HG03354 (cell line): ENCODE results near the gene CAMK2N1.
"Not testable (repeated sequence)": the region's sequence is repeated elsewhere in the genome, so short reads cannot be mapped to it uniquely, and the experiment has no call there.

ENCODE experiments used
- ATAC-seq: cut with Tn5 transposase; IDR thresholded peaks from one replicate; pipeline ENCODE4 v1.9.1; 2021; ENCODE audit warnings: mild to moderate bottlenecking; ENCODE audit not compliant: unreplicated experiment, poor library complexity, severe bottlenecking

CAMK2N1 gene

DNA sequence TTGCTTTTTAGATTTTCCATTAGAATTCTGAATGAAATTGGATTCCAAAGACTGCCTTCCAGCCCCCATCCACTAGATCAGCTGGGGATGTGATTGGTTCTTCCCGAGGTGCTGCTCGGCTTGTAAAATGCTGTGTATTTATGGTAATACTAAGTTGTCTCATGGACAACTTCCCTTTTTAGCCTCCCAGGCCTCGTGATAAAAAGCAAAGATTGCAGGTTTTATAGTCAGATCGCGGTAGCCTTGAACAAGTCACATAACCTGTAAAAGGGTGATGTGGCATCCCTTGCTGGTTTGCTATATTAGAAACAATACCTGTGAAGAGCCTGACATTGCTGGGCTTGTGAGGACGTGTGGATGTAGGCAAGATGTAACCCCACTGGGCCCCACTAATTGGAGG is 11.5 kb upstream of the CAMK2N1 start:
- no peak for ATAC-seq

DNA sequence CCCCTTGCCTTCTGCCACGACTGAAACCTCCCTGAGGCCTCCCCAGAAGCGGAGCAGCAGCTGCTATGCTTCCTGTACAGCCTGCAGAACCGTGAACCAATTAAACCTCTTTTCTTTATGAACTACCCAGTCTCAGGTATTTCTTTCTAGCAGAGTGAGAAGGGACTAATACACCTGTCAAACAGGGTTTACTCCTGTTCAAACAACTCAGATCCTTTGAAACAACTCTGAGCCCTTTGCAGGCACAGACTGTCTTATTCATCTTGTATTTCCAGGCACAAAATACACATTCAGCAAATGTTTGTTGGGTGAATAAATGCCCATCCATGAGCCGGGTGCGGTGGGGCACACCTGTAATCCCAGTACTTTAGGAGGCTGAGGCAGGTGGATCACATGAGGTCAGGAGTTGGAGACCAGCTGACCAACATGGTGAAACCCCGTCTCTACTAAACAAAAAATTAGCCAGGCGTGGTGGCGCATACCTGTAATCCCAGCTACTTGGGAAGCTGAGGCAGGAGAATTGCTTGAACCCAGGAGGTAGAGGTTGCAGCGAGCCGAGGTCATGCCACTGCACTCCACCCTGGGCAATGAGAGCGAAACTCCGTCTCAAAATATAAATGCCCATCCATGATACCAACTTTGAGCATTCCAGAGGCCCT is 10.8 kb upstream of the CAMK2N1 start:
- ATAC-seq = not testable (repeated sequence)

DNA sequence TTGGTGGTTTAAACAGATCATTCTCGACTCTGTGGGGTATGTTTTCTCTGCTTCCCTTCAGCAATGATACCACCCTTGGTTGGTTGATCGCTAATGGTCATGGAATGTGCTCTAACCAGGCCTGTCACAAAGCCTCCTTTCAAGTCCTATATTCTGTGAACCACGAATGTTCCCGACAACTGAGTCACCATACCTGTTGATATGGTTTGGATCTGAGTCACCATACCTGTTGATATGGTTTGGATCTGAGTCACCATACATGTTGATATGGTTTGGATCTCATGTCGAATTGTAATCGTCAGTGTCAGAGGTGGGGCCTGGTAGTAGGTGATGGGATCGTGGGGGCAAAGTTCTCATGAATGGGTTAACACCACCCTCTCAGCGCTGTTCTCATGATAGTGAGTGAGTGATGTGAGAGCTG is 10.2 kb upstream of the CAMK2N1 start:
- ATAC-seq = no peak

DNA sequence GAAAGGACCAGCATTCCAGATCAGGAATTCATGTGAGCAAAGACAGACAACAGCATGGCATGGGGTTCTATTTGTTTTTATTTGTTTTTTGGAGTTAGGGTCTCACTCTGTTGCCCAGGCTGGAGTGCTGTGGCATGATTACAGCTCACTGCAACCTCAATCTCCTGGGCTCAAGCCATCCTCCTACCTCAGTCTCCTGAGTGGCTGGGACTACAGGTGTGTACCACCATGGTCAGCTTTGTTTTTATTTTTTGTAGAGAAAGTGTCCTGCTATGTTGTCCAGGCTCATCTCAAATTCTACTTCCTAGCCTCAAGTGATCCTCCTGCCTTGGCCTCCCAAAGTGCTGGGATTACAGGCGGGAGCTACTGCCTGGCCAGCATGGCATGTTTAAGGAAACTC is 9.7 kb upstream of the CAMK2N1 start:
- ATAC-seq = no peak

DNA sequence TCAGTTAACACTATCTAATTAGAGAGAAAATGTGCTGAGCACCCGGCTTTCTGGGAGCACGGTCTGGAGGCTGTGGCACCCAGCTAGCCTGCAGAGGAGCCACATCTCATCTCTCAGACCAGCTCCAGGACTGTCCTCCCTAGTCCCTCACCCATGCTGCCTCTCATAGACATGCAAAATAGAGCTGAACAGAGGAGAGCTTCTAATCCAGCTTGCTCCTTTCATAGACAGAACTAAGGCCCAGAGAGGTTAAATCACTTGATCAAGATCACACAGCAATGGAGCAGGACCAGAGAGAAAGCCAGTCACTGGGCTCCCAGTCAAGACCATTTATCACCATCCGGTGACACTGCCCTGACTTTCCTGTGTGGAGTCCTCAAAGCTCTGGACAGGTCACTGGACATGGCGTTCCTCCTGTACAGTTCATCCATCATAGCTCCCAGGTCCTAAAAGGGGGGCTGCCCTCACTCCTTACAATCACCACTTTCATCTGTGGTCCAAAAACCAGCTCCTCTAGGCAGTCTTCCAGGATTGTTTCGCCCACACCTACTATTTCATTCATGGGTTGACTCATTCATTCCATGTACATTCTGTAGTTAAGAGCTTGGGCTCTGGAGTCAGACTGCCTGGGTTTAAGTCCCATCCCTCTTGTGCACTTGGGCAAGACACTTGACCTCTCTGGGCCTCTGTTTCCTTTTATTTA is 8.8 kb upstream of the CAMK2N1 start:
- no peak for ATAC-seq

DNA sequence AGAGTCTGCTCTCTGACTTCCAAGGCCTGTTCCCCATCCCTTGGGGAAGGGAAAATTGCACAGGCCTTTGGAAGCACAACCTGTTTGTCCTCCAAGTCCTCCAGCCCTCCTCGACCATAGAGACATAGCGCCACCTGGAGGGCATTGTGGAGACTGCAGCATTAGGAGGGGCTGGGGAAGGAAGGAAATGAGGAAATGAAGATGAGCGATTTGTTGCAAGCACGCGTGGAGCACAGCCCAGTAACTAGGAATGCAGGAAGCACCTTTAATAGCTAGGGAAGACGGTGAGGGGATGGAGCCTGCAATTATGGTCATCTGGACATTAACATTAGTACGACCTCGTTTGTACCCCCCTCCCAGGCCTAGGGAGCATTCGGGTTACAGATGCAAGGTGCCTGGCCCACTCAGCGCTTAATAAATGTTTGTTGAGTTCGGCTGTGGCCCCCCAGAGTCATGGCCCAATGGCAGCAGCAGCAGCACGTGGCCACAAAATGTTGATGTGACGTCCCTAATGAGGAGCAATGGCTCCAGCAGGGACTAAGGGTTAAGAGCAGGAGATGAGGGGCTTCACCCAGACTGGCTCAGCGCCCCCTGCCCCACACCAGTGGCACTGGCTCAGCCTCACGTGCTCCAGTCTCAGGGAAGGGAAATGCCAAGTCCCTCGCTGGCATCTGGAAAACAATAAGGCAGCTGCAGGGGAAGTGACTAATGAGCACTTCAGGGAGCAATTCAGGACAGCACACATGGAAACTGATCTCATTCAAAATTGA is 8.0 kb upstream of the CAMK2N1 start:
- no peak for ATAC-seq

DNA sequence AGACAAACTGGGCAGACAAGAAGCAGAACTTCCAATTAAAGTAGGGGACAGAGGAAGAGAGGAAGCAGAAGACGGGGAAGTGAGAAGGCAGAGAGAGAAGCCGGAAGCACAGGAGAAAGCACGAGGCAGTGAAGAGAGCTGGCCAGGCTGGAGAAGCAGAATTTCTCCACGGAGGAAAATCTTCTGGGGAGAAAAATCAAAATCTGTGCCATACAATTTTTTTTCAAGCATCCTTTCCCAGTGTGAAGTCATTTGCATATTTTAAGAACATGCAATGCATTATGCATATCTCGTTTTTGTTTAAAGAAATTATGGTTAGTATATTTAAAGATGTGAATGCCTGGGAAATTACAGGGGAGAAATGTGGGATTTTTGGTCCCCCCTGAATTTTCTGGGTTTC is 7.3 kb upstream of the CAMK2N1 start:
- no peak for ATAC-seq

DNA sequence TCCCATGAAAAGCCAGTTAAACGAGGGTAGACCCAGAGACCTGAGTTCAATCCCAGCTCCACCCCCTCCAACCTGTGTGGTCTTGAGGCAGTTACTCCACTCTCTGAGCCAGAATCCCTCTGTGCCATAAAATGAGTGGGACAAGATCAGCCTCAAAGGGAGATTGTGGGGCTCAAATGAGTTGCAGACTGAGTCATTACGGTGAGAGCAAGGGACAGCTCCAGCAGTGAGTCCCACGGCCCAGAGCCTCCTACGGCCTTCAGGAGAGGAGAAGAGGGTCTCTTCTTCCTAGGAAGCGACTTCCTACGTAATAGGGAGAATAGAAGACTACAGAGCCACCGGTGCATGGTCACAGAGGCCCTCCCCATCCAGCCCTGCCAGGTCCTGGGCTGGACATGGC is 6.7 kb upstream of the CAMK2N1 start:
- ATAC-seq = no peak

DNA sequence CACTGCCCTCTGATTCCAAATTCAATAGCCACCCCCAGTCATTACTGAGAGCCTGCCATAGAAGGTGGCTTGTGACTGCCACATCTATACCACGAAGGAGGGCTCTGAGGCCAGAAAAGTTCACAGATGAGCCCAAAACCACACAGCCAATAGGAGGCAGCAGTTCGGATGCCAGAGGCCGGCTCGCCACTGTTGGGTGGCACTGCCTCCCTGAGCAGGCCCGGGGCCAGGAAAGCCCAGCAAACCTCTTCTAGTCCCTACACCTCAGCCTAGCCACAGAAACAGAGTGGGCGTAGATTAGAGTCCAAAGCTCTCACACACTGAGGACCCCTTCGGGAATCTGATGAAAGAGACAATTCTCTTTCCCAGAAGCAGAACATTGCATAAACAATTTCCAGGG is 5.9 kb upstream of the CAMK2N1 start:
- ATAC-seq = no peak

DNA sequence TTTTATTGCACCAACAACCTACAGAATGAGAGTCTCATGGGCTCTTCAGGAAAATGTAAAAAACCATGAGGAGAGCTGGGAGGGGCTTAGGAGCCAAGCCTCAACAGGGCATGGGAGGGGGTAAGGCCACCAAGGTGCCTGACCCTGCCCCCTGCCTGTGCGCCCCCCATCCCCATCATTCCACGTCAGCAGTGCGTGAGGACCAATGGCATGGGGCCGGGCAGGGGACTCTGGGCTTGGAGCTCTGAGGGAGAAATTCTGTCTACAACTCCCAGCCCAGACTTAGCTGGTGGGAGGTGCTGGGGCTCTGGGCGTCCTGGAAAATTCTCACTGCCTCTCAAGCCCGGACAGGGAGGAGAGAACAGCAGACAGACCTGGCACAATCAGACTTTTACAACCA is 5.2 kb upstream of the CAMK2N1 start:
- ATAC-seq = no peak

DNA sequence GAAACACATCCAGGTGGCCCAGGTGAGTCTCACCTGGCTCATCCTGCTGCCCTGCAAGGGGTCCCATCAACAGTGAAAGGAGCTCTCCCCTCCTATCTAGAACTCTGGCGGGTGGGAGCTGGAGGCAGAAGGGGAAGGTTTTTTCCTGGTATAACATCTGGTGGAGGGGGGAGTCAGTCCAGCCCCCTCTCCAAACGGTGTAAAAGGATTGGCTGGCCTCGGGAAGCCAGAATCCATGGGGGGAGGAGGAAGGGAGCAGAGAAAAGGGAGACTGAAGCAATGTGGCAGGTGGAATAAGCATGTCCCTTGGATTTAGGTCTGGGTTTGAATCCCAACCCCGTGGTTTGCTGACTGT is 1.2 kb upstream of the CAMK2N1 start:
- ATAC-seq = no peak

DNA sequence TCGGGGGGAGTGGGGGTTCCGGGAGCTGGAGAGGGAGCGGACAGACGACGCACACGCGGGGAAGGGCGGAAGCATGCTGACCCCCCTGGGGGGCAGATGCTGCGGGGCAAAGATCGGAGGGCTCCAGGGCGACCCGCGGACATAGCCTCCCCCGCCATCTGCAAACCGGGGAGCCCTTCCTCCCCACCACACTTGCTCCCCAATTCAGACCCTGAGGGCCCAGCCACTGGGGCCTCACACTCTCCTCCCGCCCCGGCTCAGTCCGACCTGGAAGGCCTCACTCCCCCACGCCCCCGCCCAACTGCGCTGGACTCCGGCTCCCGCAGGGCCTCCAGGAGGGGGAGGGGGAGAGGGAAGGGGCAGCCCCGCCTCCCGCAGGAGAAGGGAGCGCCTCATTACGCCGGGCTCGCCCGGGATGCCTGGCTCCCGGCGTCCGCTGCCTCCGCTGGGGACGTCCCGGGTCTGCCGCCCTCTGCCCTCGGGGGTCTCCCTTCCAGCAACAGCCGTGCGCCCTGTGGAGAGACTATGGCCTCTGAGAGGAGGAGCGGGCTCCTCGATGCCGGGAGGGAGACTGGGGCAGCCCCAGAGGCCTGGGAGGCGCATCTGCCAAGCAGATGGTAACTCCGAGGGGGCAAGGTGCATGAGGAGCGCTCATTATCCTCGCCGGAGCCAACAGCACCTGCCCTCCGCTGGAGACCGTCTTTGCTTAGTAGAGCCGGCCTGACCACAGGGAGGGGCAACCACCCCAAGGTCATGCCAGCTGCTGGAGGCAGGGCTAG is 636 bp upstream of the CAMK2N1 start:
- ATAC-seq = no peak

DNA sequence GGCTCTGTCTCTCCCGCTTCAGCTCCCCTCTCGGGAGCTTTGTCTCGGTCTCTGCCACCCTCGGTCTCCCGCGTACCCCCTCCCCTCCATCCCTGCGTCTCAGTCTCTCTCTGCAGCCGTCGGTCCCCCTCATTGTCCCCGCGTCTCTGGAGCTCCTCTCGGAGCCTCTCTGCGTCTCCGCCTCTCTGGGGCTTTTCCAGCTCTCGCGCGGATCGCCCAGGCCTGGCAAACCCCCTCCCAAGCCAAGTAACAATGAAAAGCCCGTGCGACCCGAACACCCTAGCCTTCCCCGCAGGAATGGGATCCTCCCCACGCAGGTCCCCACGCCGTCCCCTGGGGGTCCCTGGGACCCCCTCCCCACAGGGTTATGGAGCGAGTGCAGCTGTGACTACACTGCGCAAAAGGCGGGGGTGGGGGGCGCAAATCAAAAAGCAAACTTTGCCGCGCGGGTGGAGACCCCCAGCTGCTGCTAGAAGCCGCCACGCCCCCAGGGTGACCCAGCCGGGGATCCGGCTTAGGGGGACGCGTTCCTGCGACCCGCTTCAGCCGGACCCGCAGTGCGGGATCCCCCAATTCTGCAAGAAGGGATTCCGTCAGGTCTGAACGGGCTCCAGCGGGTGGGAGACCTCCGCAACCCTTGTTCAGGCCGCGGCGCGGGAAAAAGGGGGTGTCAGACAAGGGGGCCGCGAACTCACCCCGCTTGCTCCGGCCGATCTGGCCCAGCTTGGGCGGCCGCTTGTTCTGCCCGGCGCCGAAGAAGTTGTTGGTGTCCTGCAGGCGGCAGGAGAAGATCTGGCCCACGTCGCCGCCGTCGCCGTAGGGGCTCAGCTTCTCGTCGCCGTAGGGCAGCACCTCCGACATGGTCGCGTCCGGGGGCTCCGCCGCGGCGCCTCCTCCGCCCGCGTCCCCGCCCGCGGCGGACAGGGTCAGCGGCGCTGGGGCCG is 1.2 kb downstream of the CAMK2N1 start:
- ATAC-seq = no peak

DNA sequence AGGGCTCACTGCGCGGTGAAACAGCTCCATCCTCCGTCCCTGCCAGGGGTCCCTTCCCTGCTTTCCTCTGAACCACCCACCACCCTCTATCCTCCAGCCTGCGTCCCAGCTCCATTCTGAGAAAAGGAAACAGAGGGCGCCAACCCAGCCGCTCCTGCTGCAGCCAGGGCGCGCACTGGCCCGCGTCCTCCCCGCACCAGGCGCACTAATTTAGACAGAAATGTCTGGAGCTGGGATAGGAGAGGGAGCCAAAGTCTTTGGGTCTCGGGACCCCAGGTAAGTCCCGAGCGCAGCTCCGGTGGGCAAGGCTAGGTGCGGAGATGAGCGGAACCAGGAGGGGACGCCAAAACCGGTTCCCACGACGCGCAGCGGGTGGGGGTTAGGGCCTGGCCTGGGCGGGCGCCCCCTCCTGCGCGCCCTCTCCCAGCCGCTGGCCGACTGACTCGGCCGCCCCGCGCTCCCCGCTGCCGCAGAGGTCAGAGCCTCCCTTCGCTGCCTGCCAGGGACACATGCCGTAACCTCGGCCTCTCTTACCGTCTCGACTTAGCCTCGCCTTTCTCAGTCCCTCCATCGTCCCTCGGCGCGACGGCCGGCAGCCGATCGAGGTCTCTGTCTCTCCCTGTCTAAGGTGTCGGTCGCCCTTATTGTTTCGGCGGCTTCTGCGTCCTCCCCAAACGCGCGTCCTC is 2.0 kb downstream of the CAMK2N1 start:
- ATAC-seq = no peak

DNA sequence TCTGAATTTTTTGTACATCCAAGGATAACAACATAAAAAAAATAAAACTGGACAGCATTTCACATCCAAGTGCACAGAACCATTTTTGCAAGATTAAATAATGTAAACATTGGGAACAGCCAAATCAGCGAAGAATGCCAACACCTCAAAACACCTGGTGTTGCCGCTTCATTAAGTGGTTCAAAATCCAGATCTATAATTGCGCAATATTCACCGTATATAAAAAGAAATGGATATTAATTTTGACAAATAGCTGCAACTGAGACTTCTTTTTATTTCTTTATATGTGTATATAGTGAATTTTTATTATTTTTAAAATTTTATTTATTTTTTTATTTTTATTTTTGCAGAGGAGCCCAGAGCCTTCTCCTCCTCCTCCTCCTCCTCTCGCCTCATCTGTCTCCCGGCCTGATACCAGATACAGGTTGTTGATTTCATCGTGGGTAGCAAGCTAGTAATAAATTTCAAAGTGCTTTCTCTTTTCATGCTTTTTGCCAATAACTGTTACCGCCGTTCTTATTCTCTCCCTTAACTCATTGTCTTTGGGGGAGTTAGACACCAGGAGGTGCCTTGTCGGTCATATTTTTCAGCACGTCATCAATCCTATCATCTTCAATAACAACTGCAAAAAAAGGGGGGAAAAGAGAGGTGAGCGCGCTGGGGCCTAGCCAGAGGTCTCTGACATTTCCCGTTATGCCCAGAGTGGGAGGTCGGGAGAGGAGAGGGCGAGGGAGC is 2.7 kb downstream of the CAMK2N1 start:
- ATAC-seq = no peak

DNA sequence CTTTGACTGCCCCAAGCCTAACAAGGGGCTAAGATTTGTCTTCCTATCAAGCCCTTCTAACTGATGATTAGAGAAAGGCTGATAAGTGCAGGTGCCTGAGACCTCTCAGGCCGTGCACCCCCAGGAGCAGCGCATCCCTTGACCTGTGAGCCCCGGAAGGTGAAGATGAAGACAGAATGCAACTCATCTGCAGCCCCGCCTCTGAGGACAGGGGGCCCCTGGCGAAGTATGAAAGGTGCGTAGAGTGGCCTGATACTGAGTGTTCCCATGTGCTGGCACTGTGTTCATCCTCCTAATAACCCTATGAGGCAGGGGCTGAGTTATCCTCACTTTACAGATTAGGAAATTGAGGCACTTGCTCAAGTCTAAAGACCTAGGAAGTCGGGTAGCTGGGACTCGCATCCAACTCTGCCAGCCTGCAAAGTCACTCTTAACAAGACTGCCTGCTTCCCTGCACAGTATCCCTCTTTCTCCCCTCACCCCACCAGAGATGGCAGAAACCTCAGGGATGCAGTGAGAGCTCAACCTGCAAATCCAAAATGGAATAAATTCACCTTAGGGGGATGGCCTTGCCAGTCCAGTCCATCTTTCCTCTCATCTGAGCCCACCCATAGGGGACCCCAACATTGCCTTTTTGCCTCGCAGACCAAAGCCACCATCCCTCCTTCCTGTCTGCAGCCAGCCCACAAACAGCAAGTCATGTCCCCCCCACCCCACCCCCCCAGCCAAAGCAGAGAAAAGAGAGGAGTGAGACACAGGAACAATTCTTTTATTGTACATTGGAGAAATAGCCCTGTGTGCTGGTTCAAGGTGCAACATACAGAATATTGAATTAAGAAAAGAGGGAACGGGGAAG is 4.1 kb downstream of the CAMK2N1 start:
- no peak for ATAC-seq

DNA sequence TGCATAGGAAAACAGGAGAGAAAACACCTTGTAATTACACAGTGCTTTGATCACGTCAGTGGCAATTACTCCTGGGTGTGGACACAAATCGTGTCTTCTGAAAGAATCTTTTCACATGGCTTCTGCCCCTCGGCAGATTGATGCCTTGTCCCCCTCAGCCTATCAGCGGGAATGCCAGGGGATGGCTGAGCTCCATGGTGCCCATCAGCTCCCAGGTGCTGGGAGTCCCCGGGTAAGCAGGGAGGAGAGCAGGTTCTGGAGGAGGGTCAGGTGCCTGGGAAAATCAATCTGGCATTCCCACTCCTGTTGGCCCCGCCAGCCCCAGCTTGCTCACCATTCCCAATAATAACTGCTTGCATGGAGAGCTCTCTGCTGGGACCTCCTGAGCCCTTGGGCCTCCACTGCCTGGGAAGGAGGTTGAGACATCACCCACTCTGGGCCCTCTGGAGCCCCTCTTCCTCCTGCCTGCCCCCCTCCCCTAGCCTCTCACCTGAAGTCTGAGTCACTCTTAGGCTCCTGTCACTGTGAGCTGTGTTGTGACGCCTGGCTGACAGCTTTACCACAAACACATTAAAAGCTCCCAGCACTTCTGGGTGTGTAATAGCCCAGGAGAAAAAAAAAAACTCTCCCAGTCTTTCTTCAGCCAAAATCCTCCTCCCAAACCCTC is 4.9 kb downstream of the CAMK2N1 start:
- ATAC-seq = no peak
